SK-N-SH treated with all-trans-retinoic acid at 6 μM for 48 hours (cell line): ENCODE data around the gene TECR.
A peak's percentile ranks its signal among the peaks of the same experiment; 100 is the strongest.

Source experiments
- ATAC-seq: fragments of 200-7000 bp; cut with Tn5 transposase; 3 replicates; pipeline ENCODE4 v1.9.1; 2020; ENCODE audit warnings: mild to moderate bottlenecking, moderate library complexity
- ARNTL ChIP-seq: fragments of 450-650 bp; formaldehyde crosslinking; IDR thresholded peaks from 2 replicates; pipeline ENCODE4 v1.5.0; 2020; ENCODE audit warnings: low read depth, mild to moderate bottlenecking, moderate library complexity, borderline replicate concordance
- CSDC2 ChIP-seq: fragments of 250-450 bp; sonication (Bioruptor Pico); IDR thresholded peaks from 2 replicates; pipeline ENCODE4 v1.5.0; 2020; ENCODE audit warnings: mild to moderate bottlenecking, moderate library complexity
- CSRNP3 ChIP-seq: fragments of 250-450 bp; sonication (Bioruptor Pico); IDR thresholded peaks from 2 replicates; pipeline ENCODE4 v1.5.1; 2021; ENCODE audit warnings: mild to moderate bottlenecking, moderate library complexity
- ESRRG ChIP-seq: fragments of 250-450 bp; sonication (Bioruptor Pico); IDR thresholded peaks from 2 replicates; pipeline ENCODE4 v1.6.1; 2021; ENCODE audit warnings: mild to moderate bottlenecking
- GLIS3 ChIP-seq: fragments of 250-450 bp; sonication (Bioruptor Pico); IDR thresholded peaks from 2 replicates; pipeline ENCODE4 v1.5.0; 2020; ENCODE audit warnings: mild to moderate bottlenecking, moderate library complexity
- ISL1 ChIP-seq: fragments of 250-450 bp; sonication (Bioruptor Pico); IDR thresholded peaks from 2 replicates; pipeline ENCODE4 v2.1.2; 2022; ENCODE audit warnings: mild to moderate bottlenecking, moderate library complexity
- OSR1 ChIP-seq: fragments of 250-450 bp; sonication (Bioruptor Pico); IDR thresholded peaks from 2 replicates; pipeline ENCODE4 v1.8.0; 2022; ENCODE audit warnings: moderate library complexity, mild to moderate bottlenecking, inconsistent platforms
- PATZ1 ChIP-seq: fragments of 250-450 bp; sonication (Bioruptor Pico); IDR thresholded peaks from 2 replicates; pipeline ENCODE4 v1.8.0; 2020; ENCODE audit warnings: mild to moderate bottlenecking, moderate library complexity, borderline replicate concordance
- RARB ChIP-seq: fragments of 250-450 bp; sonication (Bioruptor Pico); IDR thresholded peaks from 2 replicates; pipeline ENCODE4 v1.8.0; 2021; ENCODE audit warnings: mild to moderate bottlenecking, moderate library complexity
- SNAI2 ChIP-seq: fragments of 250-450 bp; sonication (Bioruptor Pico); IDR thresholded peaks from 2 replicates; pipeline ENCODE4 v1.5.0; 2020; ENCODE audit warnings: mild to moderate bottlenecking, moderate library complexity
- TCF4 ChIP-seq: fragments of 250-450 bp; sonication (Bioruptor Pico); IDR thresholded peaks from 2 replicates; pipeline ENCODE4 v1.8.0; 2021; ENCODE audit warnings: mild to moderate bottlenecking, moderate library complexity, borderline replicate concordance
- TOX ChIP-seq: fragments of 250-450 bp; sonication (Bioruptor Pico); IDR thresholded peaks from 2 replicates; pipeline ENCODE4 v1.8.0; 2021; ENCODE audit warnings: mild to moderate bottlenecking, moderate library complexity, borderline replicate concordance
- TSHZ2 ChIP-seq: fragments of 250-450 bp; sonication (Bioruptor Pico); IDR thresholded peaks from 2 replicates; pipeline ENCODE4 v1.5.0; 2020; ENCODE audit warnings: mild to moderate bottlenecking, moderate library complexity
- ZC3H10 ChIP-seq: fragments of 250-450 bp; sonication (Bioruptor Pico); IDR thresholded peaks from 2 replicates; pipeline ENCODE4 v1.5.1; 2021; ENCODE audit warnings: mild to moderate bottlenecking, moderate library complexity
- ZFP3 ChIP-seq: fragments of 250-450 bp; sonication (Bioruptor Pico); IDR thresholded peaks from 2 replicates; pipeline ENCODE4 v1.5.0; 2020; ENCODE audit warnings: mild to moderate bottlenecking, moderate library complexity
- ZFP30 ChIP-seq: fragments of 450-650 bp; formaldehyde crosslinking; IDR thresholded peaks from 2 replicates; pipeline ENCODE4 v1.5.0; 2022; ENCODE audit warnings: mild to moderate bottlenecking, moderate library complexity
- ZNF565 ChIP-seq: fragments of 450-650 bp; formaldehyde crosslinking; conservative IDR thresholded peaks from 2 replicates; pipeline ENCODE4 v1.5.0; 2020; ENCODE audit warnings: low read depth, mild to moderate bottlenecking, moderate library complexity
- ZNF70 ChIP-seq: fragments of 450-650 bp; formaldehyde crosslinking; IDR thresholded peaks from 2 replicates; pipeline ENCODE4 v1.5.0; 2020; ENCODE audit warnings: mild to moderate bottlenecking, moderate library complexity
- ZNF8 ChIP-seq: fragments of 450-650 bp; formaldehyde crosslinking; IDR thresholded peaks from 2 replicates; pipeline ENCODE4 v1.5.0; 2020; ENCODE audit warnings: mild to moderate bottlenecking, moderate library complexity
- TF ChIP-seq, protein P1 (sequence below): fragments of 250-450 bp; sonication (Bioruptor Pico); IDR thresholded peaks from 2 replicates; pipeline ENCODE4 v1.5.1; 2020; ENCODE audit warnings: low read depth, mild to moderate bottlenecking, moderate library complexity
- TF ChIP-seq, protein P2 (sequence below): fragments of 250-450 bp; sonication (Bioruptor Pico); IDR thresholded peaks from 2 replicates; pipeline ENCODE4 v1.8.0; 2021; ENCODE audit warnings: low read depth, mild to moderate bottlenecking, moderate library complexity, borderline replicate concordance

The TECR gene

GRCh38 chr19:14525729-14526128, 3.7 kb upstream of the TECR start:
- ATAC-seq: no peak

DNA sequence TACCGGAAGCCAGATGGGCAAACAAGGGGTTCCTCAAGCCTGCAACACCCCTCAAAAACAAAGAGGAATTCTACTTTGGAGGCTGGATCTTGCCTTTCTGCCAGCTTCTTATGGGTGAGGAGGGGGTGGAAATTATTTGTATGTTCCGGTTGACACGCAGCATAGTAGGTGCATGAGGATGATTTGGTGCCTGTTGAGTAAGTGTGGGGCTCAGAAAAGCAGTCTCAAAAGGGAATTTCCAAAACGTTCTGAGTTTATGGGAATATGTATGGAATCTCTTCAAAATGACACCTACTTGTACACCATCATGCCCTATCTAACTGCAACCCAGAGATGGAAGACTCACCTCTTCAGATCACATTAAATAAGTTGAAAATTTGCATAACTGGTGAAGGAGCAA, 3.0 kb upstream of the TECR start:
- ATAC-seq: no peak
- TF ChIP-seq PATZ1 (CRISPR knock-in tag): no peak
- TF ChIP-seq TOX (CRISPR knock-in tag): no peak
- TF ChIP-seq, protein P1, sequence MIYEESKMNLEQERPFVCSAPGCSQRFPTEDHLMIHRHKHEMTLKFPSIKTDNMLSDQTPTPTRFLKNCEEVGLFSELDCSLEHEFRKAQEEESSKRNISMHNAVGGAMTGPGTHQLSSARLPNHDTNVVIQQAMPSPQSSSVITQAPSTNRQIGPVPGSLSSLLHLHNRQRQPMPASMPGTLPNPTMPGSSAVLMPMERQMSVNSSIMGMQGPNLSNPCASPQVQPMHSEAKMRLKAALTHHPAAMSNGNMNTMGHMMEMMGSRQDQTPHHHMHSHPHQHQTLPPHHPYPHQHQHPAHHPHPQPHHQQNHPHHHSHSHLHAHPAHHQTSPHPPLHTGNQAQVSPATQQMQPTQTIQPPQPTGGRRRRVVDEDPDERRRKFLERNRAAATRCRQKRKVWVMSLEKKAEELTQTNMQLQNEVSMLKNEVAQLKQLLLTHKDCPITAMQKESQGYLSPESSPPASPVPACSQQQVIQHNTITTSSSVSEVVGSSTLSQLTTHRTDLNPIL (CRISPR knock-in tag): no peak
- no peak for TF ChIP-seq ARNTL
- no peak for TF ChIP-seq TCF4 (CRISPR knock-in tag)

More at GRCh38 chr19:14525729-14526128, 3.7 kb upstream of the TECR start:
- TF ChIP-seq ZNF70 (no peak), TOX (CRISPR knock-in tag) (no peak), CSRNP3 (no peak), ZC3H10 (CRISPR knock-in tag) (no peak), GLIS3 (CRISPR knock-in tag) (no peak), ZNF565 (no peak), RARB (no peak), PATZ1 (CRISPR knock-in tag) (no peak), TSHZ2 (no peak), CSDC2 (no peak), ZFP3 (no peak), ZFP30 (CRISPR knock-in tag) (no peak)

DNA sequence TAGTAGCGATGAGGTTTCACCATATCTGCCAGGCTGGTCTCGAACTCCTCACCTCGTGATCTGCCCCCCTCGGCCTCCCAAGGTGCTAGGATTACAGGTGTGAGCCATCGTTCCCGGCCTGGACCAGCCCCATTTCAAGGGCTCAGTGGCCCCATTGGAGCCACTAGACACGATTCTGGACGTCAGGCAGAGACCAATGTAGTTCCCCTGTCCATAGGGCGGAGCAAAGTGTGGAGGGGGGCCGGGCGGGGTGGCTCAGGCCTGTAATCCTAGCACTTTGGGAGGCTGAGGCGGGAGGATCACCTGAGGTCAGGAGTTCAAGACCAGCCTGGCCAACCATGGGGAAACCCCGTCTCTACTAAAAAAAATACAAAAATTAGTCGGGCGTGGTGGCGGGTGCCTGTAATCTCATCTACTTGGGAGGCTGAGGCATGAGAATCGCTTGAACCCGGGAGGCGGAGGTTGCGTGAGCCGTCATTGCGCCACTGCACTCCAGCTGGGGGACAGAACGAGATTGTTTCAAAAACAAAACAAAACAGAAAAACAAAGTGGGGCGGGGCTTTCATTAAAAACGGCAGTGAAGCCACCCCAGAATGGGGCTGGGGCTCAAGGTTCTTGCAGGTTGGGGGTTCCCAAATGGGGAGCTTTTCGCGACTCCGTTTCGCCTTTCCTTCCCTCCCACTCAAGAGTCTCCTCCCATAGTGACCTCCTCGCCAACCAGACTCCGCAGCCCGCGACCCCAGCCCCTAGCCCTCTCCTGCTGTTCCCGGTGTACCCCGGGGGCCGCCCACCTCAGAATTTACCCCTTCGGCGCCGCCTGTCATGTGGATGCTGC, 758 bp upstream of the TECR start:
- ATAC-seq: peak; percentile 36
- TF ChIP-seq, protein P2, sequence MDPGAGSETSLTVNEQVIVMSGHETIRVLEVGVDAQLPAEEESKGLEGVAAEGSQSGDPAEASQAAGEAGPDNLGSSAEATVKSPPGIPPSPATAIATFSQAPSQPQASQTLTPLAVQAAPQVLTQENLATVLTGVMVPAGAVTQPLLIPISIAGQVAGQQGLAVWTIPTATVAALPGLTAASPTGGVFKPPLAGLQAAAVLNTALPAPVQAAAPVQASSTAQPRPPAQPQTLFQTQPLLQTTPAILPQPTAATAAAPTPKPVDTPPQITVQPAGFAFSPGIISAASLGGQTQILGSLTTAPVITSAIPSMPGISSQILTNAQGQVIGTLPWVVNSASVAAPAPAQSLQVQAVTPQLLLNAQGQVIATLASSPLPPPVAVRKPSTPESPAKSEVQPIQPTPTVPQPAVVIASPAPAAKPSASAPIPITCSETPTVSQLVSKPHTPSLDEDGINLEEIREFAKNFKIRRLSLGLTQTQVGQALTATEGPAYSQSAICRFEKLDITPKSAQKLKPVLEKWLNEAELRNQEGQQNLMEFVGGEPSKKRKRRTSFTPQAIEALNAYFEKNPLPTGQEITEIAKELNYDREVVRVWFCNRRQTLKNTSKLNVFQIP (CRISPR knock-in tag): no peak
- no peak for TF ChIP-seq GLIS3 (CRISPR knock-in tag)
- no peak for TF ChIP-seq CSRNP3
- no peak for TF ChIP-seq ZC3H10 (CRISPR knock-in tag)
- TF ChIP-seq ZNF8 (CRISPR knock-in tag): no peak
- TF ChIP-seq ZNF70: no peak
- TF ChIP-seq SNAI2 (CRISPR knock-in tag): no peak
- TF ChIP-seq TCF4 (CRISPR knock-in tag): no peak
- no peak for TF ChIP-seq ZNF565
- TF ChIP-seq PATZ1 (CRISPR knock-in tag): no peak
- no peak for TF ChIP-seq OSR1 (CRISPR knock-in tag)
- TF ChIP-seq ESRRG: no peak
- no peak for TF ChIP-seq ISL1 (CRISPR knock-in tag)
- no peak for TF ChIP-seq TOX (CRISPR knock-in tag)
- no peak for TF ChIP-seq CSDC2
- no peak for TF ChIP-seq ZFP3
